Stimulated activated CD4-positive, alpha-beta T cell treated with anti-CD3 and anti-CD28 coated beads, Interleukin-4, amount 100 ng/mL, for 4 hours (primary cell): Measurements from ENCODE around the gene RPH3AL.
A peak's percentile ranks its signal among the peaks of the same experiment; 100 is the strongest.
"Not testable (repeated sequence)": the region's sequence is repeated elsewhere in the genome, so short reads cannot be mapped to it uniquely, and the experiment has no call there.

ENCODE experiments used
- DNase-seq, 2 experiments: peaks; one replicate each; pipeline ENCODE4 v3.0.0-alpha.2; 2020

RPH3AL gene

GRCh38 chr17:170130-170670, 182.4 kb downstream of the RPH3AL start:
- no peak for DNase-seq

- not testable (repeated sequence) for DNase-seq
Measured at GRCh38 chr17:168614-169013, 184.0 kb downstream of the RPH3AL start.

GRCh38 chr17:165939-166338, 186.7 kb downstream of the RPH3AL start:
- no peak for DNase-seq

- peak in 1 of 2 experiments; percentile 7 for DNase-seq
Measured at GRCh38 chr17:164303-165235, 188.0 kb downstream of the RPH3AL start.

- no peak for DNase-seq
Measured at GRCh38 chr17:163514-164098, 189.0 kb downstream of the RPH3AL start.

- no peak for DNase-seq
Measured at GRCh38 chr17:162689-163088, 189.9 kb downstream of the RPH3AL start.
